ENCODE results near the gene TBC1D21. TPM values are rescaled to one million over a fixed set of nuclear protein-coding genes. Genes with fewer than 3 reads are reported as not detected.
"Not testable (repeated sequence)": the region's sequence is repeated elsewhere in the genome, so short reads cannot be mapped to it uniquely, and the experiment has no call there.

Gene TBC1D21
- total RNA-seq, 1 experiment from 2014 or later: not detected

GRCh38 chr15:73937726-73938125 lies 64.4 kb downstream of the TBC1D21 start:
- Mint-ChIP-seq H3K27me3 (ENCODE audit: insufficient read depth, unreplicated experiment) (no peaks in the 10 kb centered on the region), H3K27ac (ENCODE audit: low read depth, unreplicated experiment) (no peak overlapping the region), H3K4me1 (ENCODE audit: insufficient read depth, unreplicated experiment) (peaks cover 30% of the 10 kb centered on the region), H3K9me3 (ENCODE audit: unreplicated experiment) (no peaks in the 10 kb centered on the region), H3K4me3 (ENCODE audit: unreplicated experiment) (no peak overlapping the region), H3K36me3 (ENCODE audit: insufficient read depth, unreplicated experiment) (no peaks in the 10 kb centered on the region)
- no TSS peak for BruUV-seq (replicated peaks)
- no peak for DNase-seq (ENCODE audit: unreplicated experiment)
- POLR2A ChIA-PET: no interaction called here
- intact Hi-C loops (cut with micrococcal nuclease): no loop called here
- TF ChIP-seq, protein P1, sequence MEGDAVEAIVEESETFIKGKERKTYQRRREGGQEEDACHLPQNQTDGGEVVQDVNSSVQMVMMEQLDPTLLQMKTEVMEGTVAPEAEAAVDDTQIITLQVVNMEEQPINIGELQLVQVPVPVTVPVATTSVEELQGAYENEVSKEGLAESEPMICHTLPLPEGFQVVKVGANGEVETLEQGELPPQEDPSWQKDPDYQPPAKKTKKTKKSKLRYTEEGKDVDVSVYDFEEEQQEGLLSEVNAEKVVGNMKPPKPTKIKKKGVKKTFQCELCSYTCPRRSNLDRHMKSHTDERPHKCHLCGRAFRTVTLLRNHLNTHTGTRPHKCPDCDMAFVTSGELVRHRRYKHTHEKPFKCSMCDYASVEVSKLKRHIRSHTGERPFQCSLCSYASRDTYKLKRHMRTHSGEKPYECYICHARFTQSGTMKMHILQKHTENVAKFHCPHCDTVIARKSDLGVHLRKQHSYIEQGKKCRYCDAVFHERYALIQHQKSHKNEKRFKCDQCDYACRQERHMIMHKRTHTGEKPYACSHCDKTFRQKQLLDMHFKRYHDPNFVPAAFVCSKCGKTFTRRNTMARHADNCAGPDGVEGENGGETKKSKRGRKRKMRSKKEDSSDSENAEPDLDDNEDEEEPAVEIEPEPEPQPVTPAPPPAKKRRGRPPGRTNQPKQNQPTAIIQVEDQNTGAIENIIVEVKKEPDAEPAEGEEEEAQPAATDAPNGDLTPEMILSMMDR (IDR thresholded peaks at IDR 0.05; ENCODE audit: unreplicated experiment): no peak
- CTCF ChIA-PET: interaction anchor here (0.7 to 1.8 kb wide), 4 partner anchors 12 to 33 kb away, joined by 3 to 6 read pairs (median 3); no protein-coding TSS in a partner anchor

DNA sequence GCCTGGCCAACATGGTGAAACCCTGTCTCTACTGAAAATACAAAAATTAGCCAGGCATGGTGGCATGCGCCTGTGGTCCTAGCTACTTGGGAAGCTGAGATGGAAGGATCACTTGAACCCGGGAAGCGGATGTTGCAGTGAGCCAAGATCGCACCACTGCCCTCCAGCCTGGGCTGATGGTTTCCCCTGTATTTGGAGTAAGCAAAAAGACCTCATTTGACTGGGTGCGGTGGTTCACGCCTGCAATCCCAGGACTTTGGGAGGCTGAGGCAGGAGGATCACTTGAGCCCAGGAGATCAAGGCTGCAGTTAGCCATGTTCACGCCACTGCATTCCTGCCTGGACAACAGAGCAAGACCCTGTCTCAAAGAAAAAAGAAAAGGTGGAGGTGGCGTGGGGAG lies 65.2 kb downstream of the TBC1D21 start:
- H3K27me3 Mint-ChIP-seq (ENCODE audit: insufficient read depth, unreplicated experiment); H3K27ac Mint-ChIP-seq (ENCODE audit: low read depth, unreplicated experiment); H3K9me3 Mint-ChIP-seq (ENCODE audit: unreplicated experiment); POLR2A ChIA-PET; H3K4me3 Mint-ChIP-seq (ENCODE audit: unreplicated experiment); H3K36me3 Mint-ChIP-seq (ENCODE audit: insufficient read depth, unreplicated experiment); intact Hi-C loops (cut with micrococcal nuclease); DNase-seq (ENCODE audit: unreplicated experiment); BruUV-seq (replicated peaks): not testable (repeated sequence)
- peaks cover 30% of the 10 kb centered on the region for H3K4me1 Mint-ChIP-seq (ENCODE audit: insufficient read depth, unreplicated experiment)
- CTCF ChIA-PET: interaction anchor here (1.8 kb wide), 1 partner anchor 11 kb away, joined by 6 read pairs; no protein-coding TSS in a partner anchor

Other genes with a start within 250 kb of the TBC1D21 start
- 71.0 and 78.9 TPM in 2 replicates for gene NPTN, start 240.2 kb upstream of the TBC1D21 start, total RNA-seq (2022)
- gene CD276, start 189.2 kb upstream of the TBC1D21 start, total RNA-seq (2022): 52.8 and 57.7 TPM in 2 replicates
- gene INSYN1, start 120.2 kb upstream of the TBC1D21 start, total RNA-seq (2022): not detected in 2 replicates
- gene LOXL1, start 52.9 kb downstream of the TBC1D21 start, total RNA-seq (2022): 4.7 and 4.9 TPM in 2 replicates
- gene STOML1, start 118.7 kb downstream of the TBC1D21 start, total RNA-seq (2022): 12.0 and 17.6 TPM in 2 replicates
- 33.4 and 33.9 TPM in 2 replicates for gene PML, start 121.2 kb downstream of the TBC1D21 start, total RNA-seq (2022)
- gene GOLGA6A, start 209.0 kb downstream of the TBC1D21 start, total RNA-seq (2022): not detected in 2 replicates